ENCODE data around the gene PAX6. TPM values are rescaled to one million over a fixed set of nuclear protein-coding genes. Genes with fewer than 3 reads are reported as not detected.

Gene PAX6
- total RNA-seq, 2 donors from 2014 or later = 0.68 TPM; not detected in 1

DNA sequence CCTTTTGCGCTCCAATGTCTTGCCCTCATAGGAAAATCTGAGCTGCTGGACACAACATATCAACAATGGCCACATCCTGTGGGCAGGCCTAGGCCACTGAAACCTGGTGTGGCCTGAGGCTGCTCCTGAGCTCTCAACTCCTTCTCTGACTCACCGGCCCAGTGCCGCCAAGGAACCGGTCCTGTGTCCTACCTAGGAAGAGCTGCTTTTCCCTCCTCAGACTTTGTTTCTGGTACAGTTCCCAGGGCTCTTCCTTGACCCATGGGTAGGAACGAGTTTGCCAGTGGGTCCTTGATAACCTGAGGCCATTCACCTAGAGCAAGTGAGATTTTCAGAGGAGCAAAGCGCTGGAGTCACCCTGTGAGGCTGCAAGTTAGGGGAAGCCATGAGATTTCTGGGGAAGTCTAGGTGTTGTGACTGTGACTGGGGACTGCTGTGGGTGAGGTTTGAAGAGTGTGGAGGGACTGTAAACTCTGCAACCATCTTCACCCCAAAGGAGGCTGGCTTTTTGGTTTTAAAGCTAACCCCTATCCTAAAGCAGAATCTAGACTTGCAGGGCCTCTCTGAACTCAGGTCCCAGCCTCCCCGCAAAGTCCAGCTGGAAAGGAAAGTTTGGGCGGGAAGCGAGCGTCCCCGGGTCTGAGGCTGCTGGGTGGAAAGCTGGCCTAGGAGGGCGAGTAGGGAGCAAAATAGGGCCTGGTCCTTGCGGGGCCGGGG, 12.0 kb upstream of the PAX6 start:
- no peaks in the 10 kb centered on the region for H3K36me3 ChIP-seq
- ATAC-seq (ENCODE audit: insufficient number of reproducible peaks, low FRiP score, low read depth) (no peak), DNase-seq (ENCODE audit: low spot score) (no peak)
- peaks cover 47% of the 10 kb centered on the region for H3K27me3 ChIP-seq (replicated peaks; ENCODE audit: insufficient read depth)
- H3K4me1 ChIP-seq (ENCODE audit: control insufficient read depth in 1 of 2, low read depth in 2 of 2) = peaks cover 3 to 23% of the 10 kb centered on the region in 2 donors
- H3K9me3 ChIP-seq = no peaks in the 10 kb centered on the region
- H3K27ac ChIP-seq = no peak overlapping the region
- TF ChIP-seq, protein P1, sequence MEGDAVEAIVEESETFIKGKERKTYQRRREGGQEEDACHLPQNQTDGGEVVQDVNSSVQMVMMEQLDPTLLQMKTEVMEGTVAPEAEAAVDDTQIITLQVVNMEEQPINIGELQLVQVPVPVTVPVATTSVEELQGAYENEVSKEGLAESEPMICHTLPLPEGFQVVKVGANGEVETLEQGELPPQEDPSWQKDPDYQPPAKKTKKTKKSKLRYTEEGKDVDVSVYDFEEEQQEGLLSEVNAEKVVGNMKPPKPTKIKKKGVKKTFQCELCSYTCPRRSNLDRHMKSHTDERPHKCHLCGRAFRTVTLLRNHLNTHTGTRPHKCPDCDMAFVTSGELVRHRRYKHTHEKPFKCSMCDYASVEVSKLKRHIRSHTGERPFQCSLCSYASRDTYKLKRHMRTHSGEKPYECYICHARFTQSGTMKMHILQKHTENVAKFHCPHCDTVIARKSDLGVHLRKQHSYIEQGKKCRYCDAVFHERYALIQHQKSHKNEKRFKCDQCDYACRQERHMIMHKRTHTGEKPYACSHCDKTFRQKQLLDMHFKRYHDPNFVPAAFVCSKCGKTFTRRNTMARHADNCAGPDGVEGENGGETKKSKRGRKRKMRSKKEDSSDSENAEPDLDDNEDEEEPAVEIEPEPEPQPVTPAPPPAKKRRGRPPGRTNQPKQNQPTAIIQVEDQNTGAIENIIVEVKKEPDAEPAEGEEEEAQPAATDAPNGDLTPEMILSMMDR (IDR thresholded peaks at IDR 0.05) = no peak
- no peak overlapping the region for H3K4me3 ChIP-seq

DNA sequence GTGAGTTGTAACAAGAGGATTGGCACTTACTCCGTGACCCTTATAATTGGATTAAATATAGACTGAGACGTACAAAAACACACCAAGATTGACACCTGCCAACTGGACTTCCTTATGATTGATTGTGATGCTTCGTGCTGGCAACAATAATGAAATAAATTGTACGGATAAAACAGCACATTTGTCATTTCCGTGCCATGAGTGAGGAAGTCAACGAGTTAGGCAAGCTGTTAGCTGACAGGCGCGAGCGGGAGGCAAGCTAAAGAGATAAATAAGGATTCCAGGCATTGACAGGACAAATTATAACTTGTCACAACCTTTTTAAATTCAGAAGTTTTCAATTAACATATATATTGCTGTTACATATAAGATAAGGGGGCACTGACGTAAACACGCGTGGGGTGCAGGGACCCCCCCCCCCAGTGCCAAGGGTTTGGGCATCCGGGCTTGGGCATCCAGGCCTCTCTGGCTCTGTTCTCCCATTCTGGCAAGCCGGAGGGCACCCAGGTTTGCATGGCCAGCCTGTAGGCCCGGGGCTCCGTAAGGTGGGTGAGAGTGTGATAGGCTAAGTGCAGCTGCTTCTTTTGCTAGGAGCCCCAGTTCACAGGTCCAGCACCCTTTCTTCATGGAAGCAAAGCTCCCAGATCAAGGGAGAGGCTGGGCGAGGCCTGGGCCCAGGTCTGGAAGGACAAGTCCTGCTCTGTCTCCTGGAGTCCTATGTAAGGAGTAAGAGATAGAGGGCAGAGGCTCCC, 11.2 kb upstream of the PAX6 start:
- H3K4me3 ChIP-seq = no peak overlapping the region
- no peaks in the 10 kb centered on the region for H3K36me3 ChIP-seq
- no peak for DNase-seq (ENCODE audit: low spot score)
- no peaks in the 10 kb centered on the region for H3K9me3 ChIP-seq
- peaks cover 10 to 29% of the 10 kb centered on the region in 2 donors for H3K4me1 ChIP-seq (ENCODE audit: control insufficient read depth in 1 of 2, low read depth in 2 of 2)
- H3K27ac ChIP-seq = no peak overlapping the region
- H3K27me3 ChIP-seq (replicated peaks; ENCODE audit: insufficient read depth) = peaks cover 54% of the 10 kb centered on the region
- TF ChIP-seq, protein P1 (IDR thresholded peaks at IDR 0.05) = no peak
- ATAC-seq (ENCODE audit: insufficient number of reproducible peaks, low FRiP score, low read depth) = no peak

DNA sequence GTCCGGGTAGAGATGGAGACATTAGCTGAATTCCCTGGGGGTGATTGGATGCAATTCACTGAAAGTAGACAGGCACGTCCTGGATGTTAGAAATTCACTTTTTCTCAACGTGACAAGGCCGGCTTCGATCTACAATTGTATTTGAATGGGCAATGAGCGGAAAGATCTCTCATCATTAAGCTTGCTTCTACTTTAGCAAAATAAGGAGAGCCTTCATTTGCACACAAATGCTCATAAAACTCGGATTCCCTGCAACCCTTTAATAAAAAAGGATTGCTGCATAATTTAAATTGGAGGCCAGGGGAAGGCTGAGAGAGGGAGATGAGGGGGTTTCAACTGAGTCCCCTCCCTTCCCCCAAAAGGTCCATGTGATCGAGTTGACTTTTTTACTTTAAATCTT, 10.6 kb upstream of the PAX6 start:
- TF ChIP-seq, protein P1 (IDR thresholded peaks at IDR 0.05) = no peak
- Histone ChIP-seq H3K4me1 (ENCODE audit: control insufficient read depth in 1 of 2, low read depth in 2 of 2) (peaks cover 16 to 29% of the 10 kb centered on the region in 2 donors), H3K9me3 (no peaks in the 10 kb centered on the region), H3K4me3 (no peak overlapping the region), H3K27ac (no peak overlapping the region), H3K27me3 (replicated peaks; ENCODE audit: insufficient read depth) (peaks cover 57% of the 10 kb centered on the region), H3K36me3 (no peaks in the 10 kb centered on the region)
- DNase-seq (ENCODE audit: low spot score) (no peak), ATAC-seq (ENCODE audit: insufficient number of reproducible peaks, low FRiP score, low read depth) (no peak)

DNA sequence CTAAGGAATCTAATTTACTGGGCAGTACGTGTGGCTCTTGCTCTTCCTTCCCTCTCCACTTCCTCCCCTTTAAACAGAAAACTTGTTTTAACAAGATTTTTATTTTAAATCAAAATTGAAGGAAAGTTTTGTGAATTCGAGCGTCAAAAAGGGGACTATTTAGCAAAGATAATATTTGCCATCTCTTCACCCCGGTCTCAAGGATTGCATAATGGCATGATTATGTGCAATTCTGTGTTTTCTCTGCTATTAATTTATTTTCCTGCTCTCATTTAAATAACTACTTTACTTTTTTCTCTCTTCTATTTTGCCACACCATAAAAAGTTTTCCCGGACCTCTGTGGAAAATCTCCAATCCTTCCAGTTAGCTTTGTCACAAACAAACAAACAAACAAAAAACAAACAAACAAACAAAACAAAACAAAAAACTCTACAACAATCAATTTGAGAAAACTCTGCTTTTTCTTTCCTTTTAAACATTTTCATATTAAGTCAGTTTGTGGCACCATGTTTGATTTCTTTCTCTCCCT, 10.2 kb upstream of the PAX6 start:
- Histone ChIP-seq H3K36me3 (no peaks in the 10 kb centered on the region), H3K9me3 (no peaks in the 10 kb centered on the region), H3K4me1 (ENCODE audit: control insufficient read depth in 1 of 2, low read depth in 2 of 2) (peaks cover 20 to 32% of the 10 kb centered on the region in 2 donors), H3K27me3 (replicated peaks; ENCODE audit: insufficient read depth) (peaks cover 57% of the 10 kb centered on the region), H3K4me3 (no peak overlapping the region), H3K27ac (no peak overlapping the region)
- TF ChIP-seq, protein P1 (IDR thresholded peaks at IDR 0.05) = no peak
- ATAC-seq (ENCODE audit: insufficient number of reproducible peaks, low FRiP score, low read depth) (no peak), DNase-seq (ENCODE audit: low spot score) (no peak)

DNA sequence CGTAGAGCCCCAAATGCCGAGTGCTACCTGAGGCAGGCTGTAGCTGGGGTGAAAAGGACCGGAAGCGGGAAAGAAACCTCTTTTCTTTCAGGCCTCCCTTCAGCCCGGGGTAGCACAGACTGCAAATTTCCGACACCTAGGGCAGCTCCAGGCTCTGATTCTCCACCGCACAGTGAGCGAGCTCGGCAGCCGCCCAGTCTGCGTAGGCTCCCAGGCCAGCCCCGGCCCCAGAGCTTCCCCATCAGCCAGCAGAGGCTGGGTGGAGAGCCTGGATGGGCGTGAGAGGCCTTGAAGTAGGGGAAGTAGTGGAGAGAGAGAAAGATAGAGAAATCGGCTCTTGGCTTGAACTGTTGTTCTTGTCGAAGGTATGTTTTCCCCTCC, 9.3 kb upstream of the PAX6 start:
- Histone ChIP-seq H3K36me3 (no peaks in the 10 kb centered on the region), H3K27ac (no peak overlapping the region), H3K4me1 (ENCODE audit: control insufficient read depth in 1 of 2, low read depth in 2 of 2) (peaks cover 29 to 36% of the 10 kb centered on the region in 2 donors), H3K9me3 (no peaks in the 10 kb centered on the region), H3K4me3 (no peak overlapping the region), H3K27me3 (replicated peaks; ENCODE audit: insufficient read depth) (peaks cover 49% of the 10 kb centered on the region)
- no peak for DNase-seq (ENCODE audit: low spot score)
- TF ChIP-seq, protein P1 (IDR thresholded peaks at IDR 0.05) = no peak
- ATAC-seq (ENCODE audit: insufficient number of reproducible peaks, low FRiP score, low read depth) = no peak
